Panc1 (cell line): ENCODE data around the gene NRK. TPM values are rescaled to one million over a fixed set of nuclear protein-coding genes. Genes with fewer than 3 reads are reported as not detected.
A peak's percentile ranks its signal among the peaks of the same experiment; 100 is the strongest.

Experiments used
- ATAC-seq: fragments of 200-7000 bp; cut with Tn5 transposase; 2 replicates; pipeline ENCODE4 v1.9.1; 2020; ENCODE audit warnings: mild to moderate bottlenecking, moderate library complexity
- BruUV-seq: library from RNA; stranded (reverse); fragments of 400-500 nt; replicated peaks from 2 replicates; lab custom pipeline; 2021; lab: Mats Ljungman, UMichigan
- CTCF ChIA-PET: fragments of 300-600 bp; sonication (Branson Sonifier 250); formaldehyde crosslinking; loops from one replicate; lab custom pipeline; 2022; ENCODE audit warnings: antibody characterized with exemption; lab: Charles Lee
- POLR2A ChIA-PET: fragments of 300-600 bp; sonication (Branson Sonifier 250); formaldehyde crosslinking; loops from one replicate; lab custom pipeline; 2022; ENCODE audit warnings: antibody characterized with exemption; lab: Charles Lee
- DNase-seq: peaks from one replicate; pipeline ENCODE4 v3.0.0-alpha.2; 2010; ENCODE audit warnings: low read depth, low spot score
- H3K27ac ChIP-seq: 2 replicates; pipeline ENCODE4 v1.5.1; 2011; ENCODE audit warnings: mild to moderate bottlenecking, low read length, inconsistent platforms
- H3K27me3 ChIP-seq: fragments of 200-500 bp; sonication (Bioruptor generic); 2 replicates; pipeline ENCODE4 v1.6.0; 2014; ENCODE audit warnings: low read length, inconsistent platforms; ENCODE audit not compliant: control insufficient read depth, insufficient read depth
- H3K36me3 ChIP-seq: fragments of 200-500 bp; sonication (Bioruptor generic); 2 replicates; pipeline ENCODE4 v1.5.1; 2014; ENCODE audit warnings: inconsistent platforms, mild to moderate bottlenecking, low read length, moderate library complexity; ENCODE audit not compliant: control insufficient read depth, insufficient read depth
- H3K4me1 ChIP-seq: 2 replicates; pipeline ENCODE4 v1.5.1; 2011; ENCODE audit warnings: inconsistent platforms, mild to moderate bottlenecking, low read length, moderate library complexity; ENCODE audit not compliant: control insufficient read depth, insufficient read depth
- H3K4me3 ChIP-seq, 2 experiments: 2 replicates each; pipeline ENCODE4 v1.5.1; 2011 to 2012; ENCODE audit warnings: low read depth in 2 of 2, low read length in 2 of 2, mild to moderate bottlenecking in 2 of 2, inconsistent platforms in 1 of 2, moderate library complexity in 1 of 2
- H3K9me3 ChIP-seq: fragments of 200-500 bp; sonication (Bioruptor generic); 2 replicates; pipeline ENCODE4 v1.5.1; 2014; ENCODE audit warnings: low read depth, mild to moderate bottlenecking, inconsistent platforms, low read length, moderate library complexity; ENCODE audit not compliant: control insufficient read depth, insufficient read depth
- CTCF ChIP-seq: fragments of 450-650 bp; IDR thresholded peaks from 2 replicates; pipeline ENCODE4 v1.5.1; 2017; ENCODE audit warnings: mild to moderate bottlenecking
- POLR2AphosphoS5 ChIP-seq: IDR thresholded peaks from 2 replicates; pipeline ENCODE4 v1.6.1; 2012; ENCODE audit warnings: mild to moderate bottlenecking, low read depth, low read length, moderate library complexity
- REST ChIP-seq, 2 experiments: IDR thresholded peaks; 2 replicates each; pipeline ENCODE4 v1.6.1; 2011 to 2012; ENCODE audit warnings: low read depth in 2 of 2, control low read depth in 1 of 2, low read length in 1 of 2, mild to moderate bottlenecking in 1 of 2, moderate library complexity in 1 of 2; ENCODE audit not compliant: insufficient read depth in 1 of 2
- SIN3A ChIP-seq: IDR thresholded peaks from 2 replicates; pipeline ENCODE4 v1.6.1; 2012; ENCODE audit warnings: low read depth, mild to moderate bottlenecking, low read length, moderate library complexity, borderline replicate concordance; ENCODE audit not compliant: insufficient read depth
- TCF7L2 ChIP-seq: IDR thresholded peaks from 2 replicates; pipeline ENCODE4 v1.6.1; 2011; ENCODE audit warnings: mild to moderate bottlenecking, low read depth, low read length, inconsistent platforms
- in situ Hi-C: cut with HindIII; loops from 2 replicates; pipeline ENCODE4 v1.10.0; 2016; ENCODE audit warnings: low sequenced_read_pairs, low pct_unique_long_range_greater_than_20kb
- intact Hi-C: fragments of 100-400 bp; cut with micrococcal nuclease; formaldehyde crosslinking; loops from one replicate; pipeline ENCODE4 v1.10.0; 2022; ENCODE audit not compliant: unreplicated experiment
- total RNA-seq: library from RNA; stranded (reverse); gene quantifications from one replicate; pipeline ENCODE4 v1.2.1, GENCODE V29; 2021; ENCODE audit not compliant: unreplicated experiment

NRK gene
- total RNA-seq, 1 experiment from 2014 or later = 0.03 TPM

GRCh38 chrX:105874790-105875189 is 52.5 kb downstream of the NRK start:
- DNase-seq (no peak), ATAC-seq (no peak)
- Histone ChIP-seq H3K27ac (no peak overlapping the region), H3K4me3 (no peak overlapping the region), H3K4me1 (no peaks in the 10 kb centered on the region), H3K9me3 (no peaks in the 10 kb centered on the region), H3K36me3 (no peaks in the 10 kb centered on the region), H3K27me3 (no peaks in the 10 kb centered on the region)
- in situ Hi-C loops (no loop called here), intact Hi-C loops (no loop called here)
- BruUV-seq = no TSS peak
- TF ChIP-seq REST (IDR thresholded peaks at IDR 0.05; ENCODE audit: insufficient read depth in 1 of 2, low read depth in 2 of 2, low read length in 1 of 2) = no peak
- no peak for TF ChIP-seq POLR2AphosphoS5
- TF ChIP-seq SIN3A = no peak
- TF ChIP-seq CTCF = no peak
- no peak for TF ChIP-seq TCF7L2
- ChIA-PET POLR2A (no interaction called here), CTCF (no interaction called here)

DNA sequence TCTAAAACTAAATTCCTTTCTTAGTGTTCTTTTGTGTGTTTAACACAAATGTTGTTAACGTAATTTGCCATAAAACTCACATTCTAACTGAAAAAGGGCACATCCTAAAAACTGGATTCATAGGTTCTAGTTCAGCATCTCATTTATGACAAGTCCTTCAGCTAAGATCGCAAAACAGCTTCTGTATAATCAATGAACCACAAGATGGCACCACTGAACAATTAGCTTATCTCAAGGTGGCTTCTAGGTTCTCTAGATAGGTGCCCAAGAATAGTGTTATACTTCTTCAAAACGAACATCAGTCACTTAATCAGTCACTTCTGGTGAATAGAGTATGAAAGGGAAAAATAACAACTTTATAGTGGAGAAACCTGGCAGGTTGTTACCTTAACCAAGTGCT is 54.3 kb downstream of the NRK start:
- H3K27ac ChIP-seq = no peak overlapping the region
- POLR2A ChIA-PET = no interaction called here
- DNase-seq (no peak), ATAC-seq (no peak)
- H3K36me3 ChIP-seq = no peaks in the 10 kb centered on the region
- in situ Hi-C loops = no loop called here
- no peaks in the 10 kb centered on the region for H3K27me3 ChIP-seq
- no peak overlapping the region for H3K4me3 ChIP-seq
- H3K9me3 ChIP-seq = no peaks in the 10 kb centered on the region
- H3K4me1 ChIP-seq = no peaks in the 10 kb centered on the region
- CTCF ChIA-PET = no interaction called here
- intact Hi-C loops = no loop called here
- no peak for TF ChIP-seq SIN3A
- TF ChIP-seq REST (IDR thresholded peaks at IDR 0.05; ENCODE audit: insufficient read depth in 1 of 2, low read depth in 2 of 2, low read length in 1 of 2) = no peak
- peak; percentile 26; the same call in 1 of the 2 replicates for TF ChIP-seq CTCF
- BruUV-seq = no TSS peak
